OCI-LY3 (cell line): Measurements from ENCODE around the gene KLF7.

Source experiments
- H2AFZ ChIP-seq: fragments of 200-600, 300-600 bp; shearing (Covaris generic); 2 replicates; pipeline ENCODE4 v1.6.0; 2014; ENCODE audit warnings: antibody characterized with exemption, low read depth, low read length
- H3K27ac ChIP-seq: fragments of 200-600, 300-600 bp; sonication (generic); 2 replicates; pipeline ENCODE4 v1.5.1; 2014; ENCODE audit warnings: mild to moderate bottlenecking, low read length, moderate library complexity, mixed read lengths
- H3K27me3 ChIP-seq: fragments of 200-600, 300-600 bp; sonication (generic); 2 replicates; pipeline ENCODE4 v1.6.1; 2014; ENCODE audit warnings: low read depth, low read length, mixed read lengths
- H3K36me3 ChIP-seq: fragments of 200-600, 300-600 bp; sonication (generic); replicated peaks from 2 replicates; pipeline ENCODE3; 2014; ENCODE audit warnings: low read depth, low read length, mixed read lengths
- H3K4me1 ChIP-seq: fragments of 300-600, 200-600 bp; sonication (generic); 2 replicates; pipeline ENCODE4 v1.6.1; 2014; ENCODE audit warnings: low read length, mixed read lengths
- H3K4me2 ChIP-seq: fragments of 200-600, 300-600 bp; sonication (generic); 2 replicates; pipeline ENCODE4 v1.6.1; 2014; ENCODE audit warnings: low read length, mixed read lengths
- H3K4me3 ChIP-seq: fragments of 300-600, 200-600 bp; sonication (generic); 2 replicates; pipeline ENCODE4 v1.5.1; 2014; ENCODE audit warnings: antibody characterized with exemption, mild to moderate bottlenecking, low read length, moderate library complexity
- H3K79me2 ChIP-seq: fragments of 300-600, 200-600 bp; shearing (Covaris generic); 2 replicates; pipeline ENCODE4 v1.6.1; 2014; ENCODE audit warnings: mild to moderate bottlenecking, low read length, mixed read lengths
- H3K9ac ChIP-seq: fragments of 300-600, 200-600 bp; shearing (Covaris generic); 2 replicates; pipeline ENCODE4 v1.6.0; 2014; ENCODE audit warnings: mild to moderate bottlenecking, low read length, moderate library complexity
- H3K9me3 ChIP-seq: fragments of 200-600, 300-600 bp; shearing (Covaris generic); 2 replicates; pipeline ENCODE4 v1.6.1; 2014; ENCODE audit warnings: low read length, mixed read lengths; ENCODE audit not compliant: insufficient read depth
- H4K20me1 ChIP-seq: fragments of 200-600, 300-600 bp; sonication (generic); 2 replicates; pipeline ENCODE4 v1.6.1; 2016; ENCODE audit warnings: low read length, mixed read lengths; ENCODE audit not compliant: insufficient read depth
- CTCF ChIP-seq: fragments of 200-600, 300-600 bp; sonication (generic); IDR thresholded peaks from 2 replicates; pipeline ENCODE4 v1.5.1; 2014; ENCODE audit warnings: antibody characterized with exemption, low read length, low read depth
- EZH2phosphoT487 ChIP-seq: fragments of 200-600 bp; shearing (Covaris generic); IDR thresholded peaks from 2 replicates; pipeline ENCODE4 v1.6.1; 2018; ENCODE audit warnings: antibody characterized with exemption, mixed run types, low read depth

KLF7 gene

GRCh38 chr2:207184768-207185167 lies 19.0 kb upstream of the KLF7 start:
- TF ChIP-seq EZH2phosphoT487 (no peak), CTCF (no peak)
- no peaks in the 10 kb centered on the region for H3K9me3 ChIP-seq
- peaks cover 27% of the 10 kb centered on the region for H3K27me3 ChIP-seq
- no peak overlapping the region for H2AFZ ChIP-seq
- no peak overlapping the region for H3K27ac ChIP-seq
- H3K4me3 ChIP-seq, result no peak overlapping the region
- no peaks in the 10 kb centered on the region for H3K4me1 ChIP-seq
- no peaks in the 10 kb centered on the region for H4K20me1 ChIP-seq
- no peaks in the 10 kb centered on the region for H3K79me2 ChIP-seq
- H3K9ac ChIP-seq, result no peak overlapping the region
- H3K36me3 ChIP-seq, result no peaks in the 10 kb centered on the region
- no peak overlapping the region for H3K4me2 ChIP-seq

GRCh38 chr2:207184348-207184747 lies 18.6 kb upstream of the KLF7 start:
- no peak overlapping the region for H3K27ac ChIP-seq

GRCh38 chr2:207183506-207183905 lies 17.8 kb upstream of the KLF7 start:
- Histone ChIP-seq H3K4me1 (no peaks in the 10 kb centered on the region), H3K4me3 (no peak overlapping the region), H2AFZ (no peak overlapping the region), H3K4me2 (no peak overlapping the region), H3K36me3 (no peaks in the 10 kb centered on the region), H4K20me1 (no peaks in the 10 kb centered on the region), H3K9ac (no peak overlapping the region), H3K9me3 (no peaks in the 10 kb centered on the region), H3K79me2 (no peaks in the 10 kb centered on the region), H3K27me3 (peaks cover 15% of the 10 kb centered on the region), H3K27ac (no peak overlapping the region)
- TF ChIP-seq EZH2phosphoT487 (no peak), CTCF (no peak)

More at GRCh38 chr2:207184348-207184747, 18.6 kb upstream of the KLF7 start:
- H3K36me3 ChIP-seq, result no peaks in the 10 kb centered on the region
- no peaks in the 10 kb centered on the region for H3K4me1 ChIP-seq
- no peak overlapping the region for H3K4me3 ChIP-seq
- H3K9ac ChIP-seq, result no peak overlapping the region
- no peak overlapping the region for H2AFZ ChIP-seq
- no peaks in the 10 kb centered on the region for H3K9me3 ChIP-seq
- H3K4me2 ChIP-seq, result no peak overlapping the region
- H3K79me2 ChIP-seq, result no peaks in the 10 kb centered on the region
- no peak for TF ChIP-seq CTCF
- TF ChIP-seq EZH2phosphoT487, result no peak
- H4K20me1 ChIP-seq, result no peaks in the 10 kb centered on the region
- H3K27me3 ChIP-seq, result peaks cover 23% of the 10 kb centered on the region

GRCh38 chr2:207182911-207183310 lies 17.2 kb upstream of the KLF7 start:
- Histone ChIP-seq H3K9ac (no peak overlapping the region), H3K9me3 (no peaks in the 10 kb centered on the region), H3K4me2 (no peak overlapping the region), H3K79me2 (no peaks in the 10 kb centered on the region), H3K27ac (no peak overlapping the region), H4K20me1 (no peaks in the 10 kb centered on the region), H3K27me3 (peaks cover 12% of the 10 kb centered on the region), H2AFZ (no peak overlapping the region), H3K36me3 (no peaks in the 10 kb centered on the region), H3K4me1 (no peaks in the 10 kb centered on the region), H3K4me3 (no peak overlapping the region)
- TF ChIP-seq CTCF, result no peak
- TF ChIP-seq EZH2phosphoT487, result no peak
